HG03139 (cell line): ENCODE results near the gene CERS6.

Experiments
- ATAC-seq: cut with Tn5 transposase; IDR thresholded peaks from one replicate; pipeline ENCODE4 v1.9.1; 2021; ENCODE audit not compliant: unreplicated experiment

The CERS6 gene

GRCh38 chr2:168596881-168597655 lies 141.0 kb downstream of the CERS6 start:
- no peak for ATAC-seq

GRCh38 chr2:168599738-168600137 lies 143.7 kb downstream of the CERS6 start:
- ATAC-seq: no peak

- no peak for ATAC-seq
Observed at GRCh38 chr2:168600949-168601348, 144.9 kb downstream of the CERS6 start.

GRCh38 chr2:168601741-168602140 lies 145.7 kb downstream of the CERS6 start:
- peak; percentile 59 for ATAC-seq

GRCh38 chr2:168602379-168602778 lies 146.3 kb downstream of the CERS6 start:
- no peak for ATAC-seq

- no peak for ATAC-seq
Observed at GRCh38 chr2:168602846-168603401, 146.9 kb downstream of the CERS6 start.

- ATAC-seq: no peak
Observed at GRCh38 chr2:168603439-168603961, 147.4 kb downstream of the CERS6 start.

GRCh38 chr2:168604252-168604651 lies 148.2 kb downstream of the CERS6 start:
- ATAC-seq: no peak

- ATAC-seq: no peak
Observed at GRCh38 chr2:168607992-168608391, 151.9 kb downstream of the CERS6 start.

GRCh38 chr2:168608796-168609195 lies 152.7 kb downstream of the CERS6 start:
- ATAC-seq: no peak

- ATAC-seq: no peak
Observed at GRCh38 chr2:168611091-168611490, 155.0 kb downstream of the CERS6 start.

- ATAC-seq: no peak
Observed at GRCh38 chr2:168611896-168612650, 156.0 kb downstream of the CERS6 start.

- no peak for ATAC-seq
Observed at GRCh38 chr2:168612719-168613118, 156.6 kb downstream of the CERS6 start.

- ATAC-seq: no peak
Observed at GRCh38 chr2:168613551-168613950, 157.5 kb downstream of the CERS6 start.

GRCh38 chr2:168614172-168615018 lies 158.3 kb downstream of the CERS6 start:
- ATAC-seq: no peak

GRCh38 chr2:168620554-168620953 lies 164.5 kb downstream of the CERS6 start:
- no peak for ATAC-seq

GRCh38 chr2:168622559-168622958 lies 166.5 kb downstream of the CERS6 start:
- ATAC-seq: no peak

- no peak for ATAC-seq
Observed at GRCh38 chr2:168624028-168624427, 168.0 kb downstream of the CERS6 start.

GRCh38 chr2:168626096-168626495 lies 170.0 kb downstream of the CERS6 start:
- ATAC-seq: no peak

GRCh38 chr2:168626647-168627046 lies 170.6 kb downstream of the CERS6 start:
- ATAC-seq: no peak

- ATAC-seq: no peak
Observed at GRCh38 chr2:168632709-168633121, 176.6 kb downstream of the CERS6 start.
